Measurements from ENCODE around the gene PRSS57.

DNA sequence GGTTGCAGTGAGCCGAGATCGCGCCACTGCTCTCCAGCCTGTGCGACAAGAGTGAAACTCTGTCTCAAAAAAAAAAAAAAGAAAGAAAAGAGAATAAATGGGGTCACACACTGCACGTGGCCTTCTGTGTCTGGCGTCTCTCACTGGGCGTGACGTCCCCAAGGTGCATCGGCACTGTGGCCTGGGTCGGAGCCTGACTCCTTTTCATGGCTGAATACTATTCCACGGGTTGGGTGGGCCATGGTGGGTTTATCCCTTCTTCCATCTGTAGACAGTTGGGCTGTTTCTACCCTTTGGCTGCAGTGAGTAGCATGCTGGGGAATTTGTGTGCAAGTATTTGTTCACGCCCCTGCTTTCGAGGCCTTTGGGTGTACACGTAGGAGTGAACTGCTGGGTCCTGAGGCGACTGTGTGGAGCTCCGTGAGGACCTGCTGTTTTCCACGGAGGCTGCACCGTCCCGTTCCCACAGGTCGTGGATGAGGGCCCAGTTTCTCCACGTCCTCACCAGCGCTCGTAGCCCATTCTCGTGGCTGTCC is 47.4 kb upstream of the PRSS57 start:
- no peak for TF ChIP-seq GATA1 (IDR thresholded peaks at IDR 0.05; ENCODE audit: low read depth, low read length)
- TF ChIP-seq POLR2A (IDR thresholded peaks at IDR 0.05; ENCODE audit: low read length) = no peak

All from erythroblast (primary cell).